WTC11 (cell line): ENCODE results near the gene NUDT8. TPM values are rescaled to one million over a fixed set of nuclear protein-coding genes. Genes with fewer than 3 reads are reported as not detected.

ENCODE experiments used
- ATAC-seq: fragments of 200-7000 bp; cut with Tn5 transposase; 2 replicates; pipeline ENCODE4 v1.10.0; 2021; ENCODE audit warnings: mild to moderate bottlenecking, moderate library complexity
- CTCF ChIA-PET: fragments of 300-600 bp; sonication (Branson Sonifier 250); formaldehyde crosslinking; loops from one replicate; lab custom pipeline; 2021; ENCODE audit warnings: antibody characterized with exemption; lab: Charles Lee
- POLR2A ChIA-PET: fragments of 350-600 bp; sonication (Branson Sonifier 250); formaldehyde crosslinking; loops from one replicate; lab custom pipeline; 2021; ENCODE audit warnings: antibody characterized with exemption; lab: Charles Lee
- DNase-seq: peaks from one replicate; pipeline ENCODE4 v3.0.0; 2021; ENCODE audit warnings: low spot score
- H3K27ac Mint-ChIP-seq: 2 replicates; pipeline ENCODE4 v1.8.0; 2021; ENCODE audit warnings: mixed read lengths
- H3K27me3 Mint-ChIP-seq: 2 replicates; pipeline ENCODE4 v1.8.0; 2021; ENCODE audit warnings: low read depth, mild to moderate bottlenecking, moderate library complexity, mixed read lengths
- H3K36me3 Mint-ChIP-seq: 2 replicates; pipeline ENCODE4 v1.8.0; 2021; ENCODE audit warnings: mixed read lengths
- H3K4me1 Mint-ChIP-seq: 2 replicates; pipeline ENCODE4 v1.8.0; 2022; ENCODE audit warnings: mixed read lengths
- H3K4me3 Mint-ChIP-seq: 2 replicates; pipeline ENCODE4 v1.8.0; 2021; ENCODE audit warnings: mild to moderate bottlenecking, moderate library complexity, mixed read lengths
- H3K9me3 Mint-ChIP-seq: 2 replicates; pipeline ENCODE4 v1.8.0; 2021; ENCODE audit warnings: mixed read lengths
- AFF4 ChIP-seq: sonication (generic); formaldehyde crosslinking; IDR thresholded peaks from 2 replicates; pipeline ENCODE4 v1.8.1; 2023; ENCODE audit warnings: mild to moderate bottlenecking, missing genetic modification reagents, borderline replicate concordance
- ATF6 ChIP-seq: sonication (generic); formaldehyde crosslinking; IDR thresholded peaks from 2 replicates; pipeline ENCODE4 v1.8.1; 2023; ENCODE audit warnings: mild to moderate bottlenecking, missing genetic modification reagents
- CBFB ChIP-seq: sonication (generic); formaldehyde crosslinking; IDR thresholded peaks from 2 replicates; pipeline ENCODE4 v1.8.1; 2022; ENCODE audit warnings: mild to moderate bottlenecking, low read depth, missing genetic modification reagents
- CREM ChIP-seq: sonication (generic); formaldehyde crosslinking; IDR thresholded peaks from 2 replicates; pipeline ENCODE4 v1.8.1; 2022; ENCODE audit warnings: mild to moderate bottlenecking, missing genetic modification reagents, moderate library complexity
- E2F5 ChIP-seq: sonication (generic); formaldehyde crosslinking; IDR thresholded peaks from 2 replicates; pipeline ENCODE4 v1.8.1; 2022; ENCODE audit warnings: mild to moderate bottlenecking, moderate library complexity, missing genetic modification reagents
- ETV6 ChIP-seq: sonication (generic); formaldehyde crosslinking; IDR thresholded peaks from 2 replicates; pipeline ENCODE4 v1.8.1; 2022; ENCODE audit warnings: mild to moderate bottlenecking, missing genetic modification reagents
- FOXK1 ChIP-seq: sonication (generic); formaldehyde crosslinking; IDR thresholded peaks from 2 replicates; pipeline ENCODE4 v1.8.0; 2022; ENCODE audit warnings: mild to moderate bottlenecking, moderate library complexity, missing genetic modification reagents
- NFATC4 ChIP-seq: fragments of 250-450 bp; sonication (Bioruptor Pico); IDR thresholded peaks from 2 replicates; pipeline ENCODE4 v1.9.0; 2021; ENCODE audit warnings: mild to moderate bottlenecking
- SP1 ChIP-seq: sonication (generic); formaldehyde crosslinking; conservative IDR thresholded peaks from 2 replicates; pipeline ENCODE4 v1.8.1; 2022; ENCODE audit warnings: missing genetic modification reagents
- STAT6 ChIP-seq: sonication (generic); formaldehyde crosslinking; conservative IDR thresholded peaks from 2 replicates; pipeline ENCODE4 v1.8.1; 2023; ENCODE audit warnings: mild to moderate bottlenecking, low read depth, missing genetic modification reagents, moderate library complexity
- TCF7 ChIP-seq: sonication (generic); formaldehyde crosslinking; IDR thresholded peaks from 2 replicates; pipeline ENCODE4 v1.8.0; 2022; ENCODE audit warnings: mild to moderate bottlenecking, low read depth, missing genetic modification reagents, moderate library complexity
- TP53 ChIP-seq: sonication (generic); formaldehyde crosslinking; IDR thresholded peaks from 2 replicates; pipeline ENCODE4 v1.8.1; 2023; ENCODE audit warnings: mild to moderate bottlenecking, missing genetic modification reagents
- ZMAT4 ChIP-seq: fragments of 250-450 bp; sonication (Bioruptor Pico); IDR thresholded peaks from 2 replicates; pipeline ENCODE4 v1.9.0; 2021; ENCODE audit warnings: mild to moderate bottlenecking
- ZNF121 ChIP-seq: sonication (generic); formaldehyde crosslinking; IDR thresholded peaks from 2 replicates; pipeline ENCODE4 v1.8.0; 2023; ENCODE audit warnings: missing genetic modification reagents
- ZNF138 ChIP-seq: sonication (generic); formaldehyde crosslinking; conservative IDR thresholded peaks from 2 replicates; pipeline ENCODE4 v1.8.1; 2022; ENCODE audit warnings: mild to moderate bottlenecking, moderate library complexity, missing genetic modification reagents
- ZNF232 ChIP-seq: sonication (generic); formaldehyde crosslinking; IDR thresholded peaks from 2 replicates; pipeline ENCODE4 v1.8.0; 2022; ENCODE audit warnings: mild to moderate bottlenecking, missing genetic modification reagents
- ZNF281 ChIP-seq: sonication (generic); formaldehyde crosslinking; IDR thresholded peaks from 2 replicates; pipeline ENCODE4 v1.8.0; 2023; ENCODE audit warnings: mild to moderate bottlenecking, missing genetic modification reagents
- ZNF425 ChIP-seq: fragments of 250-450 bp; sonication (Bioruptor Pico); conservative IDR thresholded peaks from 2 replicates; pipeline ENCODE4 v1.9.0; 2021; ENCODE audit warnings: mild to moderate bottlenecking
- ZNF671 ChIP-seq: fragments of 250-450 bp; sonication (Bioruptor Pico); IDR thresholded peaks from 2 replicates; pipeline ENCODE4 v1.8.0; 2021; ENCODE audit warnings: mild to moderate bottlenecking
- ZSCAN18 ChIP-seq: fragments of 250-450 bp; sonication (Bioruptor Pico); IDR thresholded peaks from 2 replicates; pipeline ENCODE4 v2.1.2; 2022; ENCODE audit warnings: mild to moderate bottlenecking, moderate library complexity
- total RNA-seq: library from RNA; stranded (reverse); gene quantifications from 3 replicates; pipeline ENCODE4 v1.2.3, GENCODE V29; 2021

Gene NUDT8
- total RNA-seq, 1 experiment from 2014 or later = 8.3 TPM

GRCh38 chr11:67628710-67629385 is 889 bp downstream of the NUDT8 start:
- Mint-ChIP-seq H3K36me3 (peaks cover 27% of the 10 kb centered on the region), H3K27ac (no peak overlapping the region), H3K4me1 (peaks cover 32% of the 10 kb centered on the region), H3K27me3 (peaks cover 2% of the 10 kb centered on the region), H3K4me3 (peak overlapping the region; percentile 45), H3K9me3 (peaks cover 10% of the 10 kb centered on the region; the same call in 1 of the 2 replicates)
- CTCF ChIA-PET = interaction anchor here (0.5 to 5.3 kb wide), 38 partner anchors 10 to 537 kb away, joined by 3 to 200 read pairs (median 8); partner anchors contain the start of genes ACY3, ALDH3B2, ANKRD13D and GSTP1
- DNase-seq (no peak), ATAC-seq (no peak)
- POLR2A ChIA-PET = interaction anchor here (0.6 to 3.4 kb wide), 4 partner anchors 9 to 43 kb away, joined by 3 to 13 read pairs (median 4); no protein-coding TSS in a partner anchor
- TF ChIP-seq ZNF425 (CRISPR knock-in tag) (no peak), E2F5 (0 out of 2 replicates have a peak, but pooled peaks have one; percentile 4), NFATC4 (CRISPR knock-in tag) (0 out of 2 replicates have a peak, but pooled peaks have one; percentile 27), ATF6 (CRISPR knock-in tag) (no peak), ZSCAN18 (no peak), ZNF232 (CRISPR knock-in tag) (no peak), ZNF138 (CRISPR knock-in tag) (no peak), STAT6 (CRISPR knock-in tag) (no peak), FOXK1 (CRISPR knock-in tag) (no peak), ZNF281 (CRISPR knock-in tag) (no peak), TCF7 (CRISPR knock-in tag) (no peak), CBFB (CRISPR knock-in tag) (no peak), CREM (0 out of 2 replicates have a peak, but pooled peaks have one; percentile 1), ZMAT4 (no peak), AFF4 (CRISPR knock-in tag) (no peak), ZNF671 (no peak), ETV6 (CRISPR knock-in tag) (no peak), TP53 (CRISPR knock-in tag) (no peak), ZNF121 (CRISPR knock-in tag) (no peak), SP1 (CRISPR knock-in tag) (no peak)
